CD4-positive, CD25-positive, alpha-beta regulatory T cell (primary cell): ENCODE measurements around the gene PLXDC2. TPM values are rescaled to one million over a fixed set of nuclear protein-coding genes. Genes with fewer than 3 reads are reported as not detected.

ENCODE experiments used
- ATAC-seq, 2 donors: fragments of 150-1000 bp; cut with Tn5 transposase; one replicate each; pipeline ENCODE4 v1.10.0; 2021; ENCODE audit warnings: low read depth in 2 of 2, moderate number of reproducible peaks in 2 of 2, moderate library complexity in 1 of 2
- DNase-seq, 3 donors: peaks; one replicate each; pipeline versions ENCODE4 v3.0.0 to v3.0.0-alpha.2; 2012 to 2022; ENCODE audit warnings: mixed read lengths in 1 of 3
- H3K27ac ChIP-seq: one replicate; pipeline ENCODE4 v1.7.0; 2013; ENCODE audit warnings: mild to moderate bottlenecking, low read length; ENCODE audit not compliant: insufficient read depth, poor library complexity, severe bottlenecking
- H3K27me3 ChIP-seq: one replicate; pipeline ENCODE4 v1.7.0; 2013; ENCODE audit warnings: low read length; ENCODE audit not compliant: control insufficient read depth, insufficient read depth
- H3K36me3 ChIP-seq: one replicate; pipeline ENCODE4 v1.7.0; 2013; ENCODE audit warnings: mild to moderate bottlenecking, low read length, moderate library complexity; ENCODE audit not compliant: control insufficient read depth, insufficient read depth
- H3K4me1 ChIP-seq: 2 replicates; pipeline ENCODE4 v1.7.0; 2013; ENCODE audit warnings: mild to moderate bottlenecking, low read length; ENCODE audit not compliant: insufficient read depth, control insufficient read depth, poor library complexity, severe bottlenecking
- H3K4me3 ChIP-seq: one replicate; pipeline ENCODE4 v1.7.0; 2013; ENCODE audit warnings: low read depth, mild to moderate bottlenecking, low read length, moderate library complexity
- H3K9me3 ChIP-seq, 2 experiments: 1 replicate in 1 of 2; 2 replicates in 1 of 2; pipeline ENCODE4 v1.7.0; 2013; ENCODE audit warnings: low read length in 2 of 2, mild to moderate bottlenecking in 1 of 2, moderate library complexity in 1 of 2; ENCODE audit not compliant: control insufficient read depth in 2 of 2
- H3K27ac Mint-ChIP-seq, 3 donors: one replicate each; pipeline ENCODE4 v1.8.0; 2020 to 2022; ENCODE audit warnings: mild to moderate bottlenecking in 3 of 3, mixed read lengths in 3 of 3, moderate library complexity in 2 of 3
- H3K27me3 Mint-ChIP-seq: one replicate; pipeline ENCODE4 v1.8.0; 2022; ENCODE audit warnings: mild to moderate bottlenecking, mixed read lengths
- H3K36me3 Mint-ChIP-seq: one replicate; pipeline ENCODE4 v1.8.0; 2020; ENCODE audit warnings: mixed read lengths
- H3K4me1 Mint-ChIP-seq, 4 donors: one replicate each; pipeline ENCODE4 v1.8.0; 2020 to 2022; ENCODE audit warnings: mixed read lengths in 4 of 4, mild to moderate bottlenecking in 1 of 4
- H3K4me3 Mint-ChIP-seq, 4 donors: one replicate each; pipeline ENCODE4 v1.8.0; 2020 to 2022; ENCODE audit warnings: mild to moderate bottlenecking in 4 of 4, mixed read lengths in 4 of 4, moderate library complexity in 3 of 4
- H3K9me3 Mint-ChIP-seq, 7 donors: one replicate each; pipeline ENCODE4 v1.8.0; 2020 to 2022; ENCODE audit warnings: mixed read lengths in 7 of 7, mild to moderate bottlenecking in 3 of 7, moderate library complexity in 2 of 7
- polyA plus RNA-seq, 4 donors: library from polyadenylated mRNA; unstranded; fragments of 300-500 nt; fragmentation: Illumina TruSeq; gene quantifications; one replicate each; pipeline ENCODE4 v1.2.3, GENCODE V29; 2021
- total RNA-seq: library from RNA; stranded (reverse); gene quantifications from one replicate; pipeline ENCODE4 v1.2.3, GENCODE V29; 2022

The PLXDC2 gene
- total and polyA plus RNA-seq, 5 donors from 2014 or later: 0.03 to 1.8 (median 0.10) TPM; not detected in 2

DNA sequence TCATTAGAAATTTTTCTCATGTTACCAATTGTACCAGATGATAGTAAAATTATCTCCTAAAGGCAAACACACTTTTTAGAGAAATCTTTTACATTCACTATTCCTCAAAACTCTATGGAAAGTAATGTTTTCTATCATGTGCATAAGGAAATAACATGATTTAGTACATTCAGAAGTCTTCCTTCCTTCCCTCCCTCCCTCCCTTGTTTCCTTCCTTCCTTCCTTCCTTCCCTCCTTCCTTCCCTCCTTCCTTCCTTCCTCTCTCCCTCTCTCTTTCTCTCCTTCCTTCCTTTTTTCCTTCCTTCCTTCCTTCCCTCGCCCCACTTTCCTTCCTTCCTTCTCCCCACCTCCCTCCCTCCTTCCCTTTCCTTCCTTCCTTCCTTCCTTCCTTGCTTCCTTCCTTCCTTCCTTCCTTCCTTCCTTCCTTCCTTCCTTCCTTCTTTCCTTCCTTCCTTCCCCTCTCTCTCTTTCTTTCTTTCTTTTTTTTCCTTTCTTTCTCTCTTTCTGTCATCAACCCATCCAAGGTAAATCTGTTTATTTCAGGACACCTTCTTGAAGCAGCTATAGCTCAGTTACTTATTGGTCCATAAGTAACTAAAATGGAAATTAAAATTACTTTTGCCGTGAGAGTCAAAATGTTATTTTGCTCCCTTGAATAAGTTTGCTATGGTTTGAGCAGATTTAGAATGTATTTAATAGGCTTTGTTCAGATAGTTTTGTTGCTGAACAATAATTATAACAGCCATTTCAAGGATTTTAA lies 197.9 kb downstream of the PLXDC2 start:
- no peak overlapping the region for H3K27ac ChIP-seq

DNA sequence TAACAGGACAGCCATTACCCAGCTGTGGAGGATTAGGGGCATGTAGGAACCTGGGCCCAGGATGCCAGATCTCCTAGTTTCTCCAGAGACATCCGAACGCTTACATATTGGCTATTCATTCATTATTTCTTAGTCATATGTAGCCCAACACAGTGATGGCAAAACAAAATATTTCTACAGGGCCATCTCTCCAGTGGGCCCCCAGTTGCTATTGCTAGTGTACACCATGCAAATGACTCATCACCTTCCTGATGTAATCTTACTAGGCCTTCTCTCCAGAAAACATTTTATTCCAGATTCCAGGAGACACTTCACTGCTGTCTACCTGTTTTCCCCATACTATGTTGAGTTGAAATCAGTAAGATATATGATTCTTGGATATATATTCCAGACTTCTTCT lies 201.7 kb downstream of the PLXDC2 start:
- Mint-ChIP-seq H3K36me3 (no peaks in the 10 kb centered on the region), H3K4me1 (no peaks in the 10 kb centered on the region), H3K9me3 (peaks cover 2 to 19% (median 8%) of the 10 kb centered on the region in 7 donors), H3K27ac (no peak overlapping the region), H3K27me3 (no peaks in the 10 kb centered on the region), H3K4me3 (no peak overlapping the region)
- no peaks in the 10 kb centered on the region for H3K4me1 ChIP-seq
- H3K9me3 ChIP-seq: peaks cover 0 to 9% of the 10 kb centered on the region in 2 experiments
- ATAC-seq (no peak), DNase-seq (no peak)
- no peak overlapping the region for H3K4me3 ChIP-seq
- H3K27me3 ChIP-seq: no peaks in the 10 kb centered on the region
- no peaks in the 10 kb centered on the region for H3K36me3 ChIP-seq
- no peak overlapping the region for H3K27ac ChIP-seq

More for the DNA sequence above, 197.9 kb downstream of the PLXDC2 start:
- no peak for DNase-seq
- Mint-ChIP-seq H3K36me3 (no peaks in the 10 kb centered on the region), H3K27me3 (no peaks in the 10 kb centered on the region), H3K4me1 (no peaks in the 10 kb centered on the region), H3K4me3 (no peak overlapping the region), H3K27ac (no peak overlapping the region), H3K9me3 (peaks cover 3 to 10% (median 8%) of the 10 kb centered on the region in 7 donors)
- no peak overlapping the region for H3K4me3 ChIP-seq
- peaks cover 0 to 5% of the 10 kb centered on the region in 2 experiments for H3K9me3 ChIP-seq
- H3K4me1 ChIP-seq: no peaks in the 10 kb centered on the region
- no peaks in the 10 kb centered on the region for H3K27me3 ChIP-seq
- no peak for ATAC-seq
- no peaks in the 10 kb centered on the region for H3K36me3 ChIP-seq

DNA sequence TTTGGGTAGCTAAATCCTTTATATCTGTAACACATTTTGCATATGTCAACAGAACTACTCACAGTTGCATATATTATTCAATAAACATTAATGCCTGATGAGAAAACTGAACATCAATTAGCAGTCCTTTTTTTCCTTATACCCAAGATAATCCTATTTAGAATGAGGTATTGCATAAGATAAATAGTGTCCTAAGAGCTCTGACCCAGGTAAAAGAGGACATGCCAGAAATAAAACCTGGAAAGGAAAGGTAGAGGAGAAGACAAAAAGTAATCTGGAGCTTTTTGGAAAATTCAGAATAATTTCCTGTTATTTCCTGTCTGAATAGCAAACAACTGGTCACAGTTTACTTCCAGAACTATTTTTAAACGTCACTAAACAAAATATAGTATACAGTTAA lies 204.4 kb downstream of the PLXDC2 start:
- ATAC-seq: no peak
- no peak overlapping the region for H3K4me3 Mint-ChIP-seq
- H3K27ac ChIP-seq: no peak overlapping the region
- no peaks in the 10 kb centered on the region for H3K36me3 ChIP-seq
- H3K27me3 Mint-ChIP-seq: no peaks in the 10 kb centered on the region
- H3K36me3 Mint-ChIP-seq: no peaks in the 10 kb centered on the region
- H3K4me1 ChIP-seq: no peaks in the 10 kb centered on the region
- DNase-seq: no peak
- H3K4me3 ChIP-seq: no peak overlapping the region
- peaks cover 0 to 9% of the 10 kb centered on the region in 2 experiments for H3K9me3 ChIP-seq
- no peaks in the 10 kb centered on the region for H3K27me3 ChIP-seq
- H3K27ac Mint-ChIP-seq: no peak overlapping the region
- peaks cover 2 to 14% (median 5%) of the 10 kb centered on the region in 7 donors for H3K9me3 Mint-ChIP-seq
- no peaks in the 10 kb centered on the region for H3K4me1 Mint-ChIP-seq

DNA sequence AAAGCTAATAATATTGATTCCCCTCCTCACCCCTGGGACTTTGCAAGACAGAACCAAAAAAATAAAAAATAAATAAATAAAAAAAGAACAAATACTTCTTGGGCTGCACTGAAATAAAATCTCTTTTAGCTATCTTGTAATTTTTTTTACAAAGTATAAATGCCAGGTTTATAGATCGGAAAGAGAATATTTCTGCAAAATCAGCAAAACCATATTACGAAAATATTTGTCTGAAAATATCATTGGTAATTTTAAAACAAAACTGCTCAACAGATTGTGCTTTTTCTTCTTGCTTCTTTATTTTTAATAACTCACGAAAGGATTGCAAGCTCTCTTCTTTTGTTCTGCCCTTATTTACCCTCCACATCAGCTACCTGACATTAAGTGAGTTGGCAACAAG lies 213.3 kb downstream of the PLXDC2 start:
- no peak overlapping the region for H3K4me3 ChIP-seq

DNA sequence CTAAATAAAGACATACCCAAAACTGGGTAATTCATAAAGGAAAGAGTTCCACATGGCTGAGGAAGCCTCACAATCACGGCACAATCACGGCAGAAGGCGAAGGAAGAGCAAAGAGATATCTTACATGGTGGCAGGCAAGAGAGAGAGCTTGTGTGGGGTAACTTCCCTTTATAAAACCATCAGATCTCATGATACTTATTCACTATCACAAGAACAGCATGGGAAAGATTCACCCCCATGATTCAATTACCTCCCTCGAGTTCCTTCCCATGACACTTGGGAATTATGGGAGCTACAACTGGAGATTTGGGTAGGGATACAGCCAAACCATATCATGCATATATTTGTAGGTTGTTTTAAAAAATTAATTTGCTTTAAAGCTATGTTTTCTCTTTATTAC lies 217.2 kb downstream of the PLXDC2 start:
- DNase-seq (no peak), ATAC-seq (no peak)
- Mint-ChIP-seq H3K4me3 (no peak overlapping the region), H3K4me1 (no peaks in the 10 kb centered on the region), H3K36me3 (no peaks in the 10 kb centered on the region), H3K27me3 (no peaks in the 10 kb centered on the region), H3K9me3 (peaks cover 0 to 15% (median 7%) of the 10 kb centered on the region in 7 donors), H3K27ac (no peak overlapping the region)
- H3K27me3 ChIP-seq: no peaks in the 10 kb centered on the region
- H3K27ac ChIP-seq: no peak overlapping the region
- no peaks in the 10 kb centered on the region for H3K36me3 ChIP-seq
- peaks cover 0 to 2% of the 10 kb centered on the region in 2 experiments for H3K9me3 ChIP-seq
- H3K4me1 ChIP-seq: no peaks in the 10 kb centered on the region
- no peak overlapping the region for H3K4me3 ChIP-seq

More for the DNA sequence above, 213.3 kb downstream of the PLXDC2 start:
- Histone ChIP-seq H3K9me3 (peaks cover 0 to 2% of the 10 kb centered on the region in 2 experiments), H3K27me3 (no peaks in the 10 kb centered on the region), H3K27ac (no peak overlapping the region), H3K36me3 (no peaks in the 10 kb centered on the region), H3K4me1 (no peaks in the 10 kb centered on the region)
- Mint-ChIP-seq H3K4me3 (no peak overlapping the region), H3K27me3 (no peaks in the 10 kb centered on the region), H3K27ac (no peak overlapping the region), H3K4me1 (no peaks in the 10 kb centered on the region), H3K36me3 (no peaks in the 10 kb centered on the region), H3K9me3 (peaks cover 2 to 11% (median 6%) of the 10 kb centered on the region in 7 donors)
- ATAC-seq (no peak), DNase-seq (no peak)

DNA sequence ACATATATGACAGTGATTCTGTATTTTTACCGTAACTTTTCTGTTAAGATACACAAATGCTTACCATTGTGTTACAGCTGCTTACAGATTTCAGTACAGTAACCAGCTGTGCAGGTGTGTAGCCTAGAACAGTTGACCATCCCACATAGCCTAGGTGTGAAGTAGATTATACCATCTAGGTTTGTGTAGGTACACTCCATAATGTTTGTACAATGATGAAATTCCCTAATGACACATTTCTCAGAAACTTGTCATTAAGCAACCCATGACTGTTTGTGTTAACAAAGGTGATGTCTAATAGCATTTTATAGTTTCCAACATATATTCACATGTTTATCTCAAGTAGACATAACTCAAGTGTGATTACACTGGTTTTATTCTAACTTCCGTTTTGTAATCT lies 218.5 kb downstream of the PLXDC2 start:
- H3K27me3 Mint-ChIP-seq: no peaks in the 10 kb centered on the region
- no peaks in the 10 kb centered on the region for H3K36me3 Mint-ChIP-seq
- no peak for ATAC-seq
- H3K4me1 ChIP-seq: no peaks in the 10 kb centered on the region
- no peak overlapping the region for H3K4me3 ChIP-seq
- DNase-seq: no peak
- no peak overlapping the region for H3K4me3 Mint-ChIP-seq
- H3K9me3 Mint-ChIP-seq: peaks cover 0 to 14% (median 7%) of the 10 kb centered on the region in 7 donors
- no peak overlapping the region for H3K27ac ChIP-seq
- H3K27me3 ChIP-seq: no peaks in the 10 kb centered on the region
- no peaks in the 10 kb centered on the region for H3K4me1 Mint-ChIP-seq
- peaks cover 0 to 2% of the 10 kb centered on the region in 2 experiments for H3K9me3 ChIP-seq
- no peaks in the 10 kb centered on the region for H3K36me3 ChIP-seq
- no peak overlapping the region for H3K27ac Mint-ChIP-seq

DNA sequence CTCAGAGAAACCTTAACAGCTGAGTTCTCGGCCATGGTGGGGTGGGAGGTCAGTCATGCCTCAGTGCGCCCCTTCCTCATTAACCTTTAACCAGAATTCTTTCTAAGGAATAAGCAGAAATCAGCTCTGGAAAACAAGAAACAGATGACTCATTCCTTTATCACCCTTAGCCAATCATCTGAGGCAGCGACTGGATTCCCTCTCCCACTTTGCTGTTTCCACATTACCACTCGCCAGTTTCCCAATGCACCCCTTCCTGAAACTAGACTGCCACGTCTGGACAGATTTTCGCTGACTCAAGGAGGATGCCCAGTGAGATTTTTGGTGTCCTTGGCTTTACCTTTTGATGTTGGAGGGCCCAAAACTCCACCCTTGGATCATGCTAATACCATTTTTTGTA lies 223.8 kb downstream of the PLXDC2 start:
- no peaks in the 10 kb centered on the region for H3K36me3 Mint-ChIP-seq
- no peak overlapping the region for H3K27ac Mint-ChIP-seq
- H3K4me1 Mint-ChIP-seq: no peaks in the 10 kb centered on the region
- no peak overlapping the region for H3K27ac ChIP-seq
- DNase-seq (no peak), ATAC-seq (no peak)
- no peak overlapping the region for H3K4me3 ChIP-seq
- H3K9me3 Mint-ChIP-seq: peaks cover 0 to 13% (median 2%) of the 10 kb centered on the region in 7 donors
- H3K27me3 ChIP-seq: no peaks in the 10 kb centered on the region
- no peaks in the 10 kb centered on the region for H3K36me3 ChIP-seq
- H3K4me3 Mint-ChIP-seq: no peak overlapping the region
- no peaks in the 10 kb centered on the region for H3K4me1 ChIP-seq
- no peaks in the 10 kb centered on the region for H3K9me3 ChIP-seq
- H3K27me3 Mint-ChIP-seq: no peaks in the 10 kb centered on the region

DNA sequence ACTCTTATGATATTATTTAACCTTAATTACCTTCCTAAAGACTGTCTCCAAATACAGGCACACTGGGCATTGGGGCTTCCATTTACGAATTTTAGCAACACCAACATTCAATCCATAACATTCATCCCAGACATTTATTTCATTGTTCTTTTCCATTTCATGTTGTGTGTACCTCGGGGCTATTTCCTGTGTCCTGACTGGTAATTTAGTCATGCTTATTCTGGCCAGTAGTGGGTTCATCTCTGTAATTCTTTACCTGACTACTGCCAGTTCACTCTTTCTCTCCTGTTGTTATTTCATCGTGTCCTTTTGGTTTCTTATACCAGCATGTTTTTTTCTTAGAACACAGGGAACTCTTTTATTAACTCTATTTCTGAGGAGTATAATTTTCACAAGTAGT lies 225.7 kb downstream of the PLXDC2 start:
- no peak for DNase-seq
- H3K9me3 Mint-ChIP-seq: peaks cover 0 to 14% (median 2%) of the 10 kb centered on the region in 7 donors
- H3K4me3 Mint-ChIP-seq: no peak overlapping the region
- H3K4me1 Mint-ChIP-seq: no peaks in the 10 kb centered on the region
- Histone ChIP-seq H3K27me3 (no peaks in the 10 kb centered on the region), H3K4me3 (no peak overlapping the region), H3K4me1 (no peaks in the 10 kb centered on the region), H3K36me3 (no peaks in the 10 kb centered on the region), H3K9me3 (no peaks in the 10 kb centered on the region), H3K27ac (no peak overlapping the region)
- H3K36me3 Mint-ChIP-seq: no peaks in the 10 kb centered on the region
- H3K27me3 Mint-ChIP-seq: no peaks in the 10 kb centered on the region
- H3K27ac Mint-ChIP-seq: no peak overlapping the region
- ATAC-seq: no peak
